ENCODE data around the gene GZMM. TPM values are rescaled to one million over a fixed set of nuclear protein-coding genes. Genes with fewer than 3 reads are reported as not detected.

GZMM gene
- total and polyA plus RNA-seq, 2 of the 13 experiments (the other 11 are each of a cell fraction or from before 2014, with no cell fraction given) = 0.07 TPM; not detected in 1

DNA sequence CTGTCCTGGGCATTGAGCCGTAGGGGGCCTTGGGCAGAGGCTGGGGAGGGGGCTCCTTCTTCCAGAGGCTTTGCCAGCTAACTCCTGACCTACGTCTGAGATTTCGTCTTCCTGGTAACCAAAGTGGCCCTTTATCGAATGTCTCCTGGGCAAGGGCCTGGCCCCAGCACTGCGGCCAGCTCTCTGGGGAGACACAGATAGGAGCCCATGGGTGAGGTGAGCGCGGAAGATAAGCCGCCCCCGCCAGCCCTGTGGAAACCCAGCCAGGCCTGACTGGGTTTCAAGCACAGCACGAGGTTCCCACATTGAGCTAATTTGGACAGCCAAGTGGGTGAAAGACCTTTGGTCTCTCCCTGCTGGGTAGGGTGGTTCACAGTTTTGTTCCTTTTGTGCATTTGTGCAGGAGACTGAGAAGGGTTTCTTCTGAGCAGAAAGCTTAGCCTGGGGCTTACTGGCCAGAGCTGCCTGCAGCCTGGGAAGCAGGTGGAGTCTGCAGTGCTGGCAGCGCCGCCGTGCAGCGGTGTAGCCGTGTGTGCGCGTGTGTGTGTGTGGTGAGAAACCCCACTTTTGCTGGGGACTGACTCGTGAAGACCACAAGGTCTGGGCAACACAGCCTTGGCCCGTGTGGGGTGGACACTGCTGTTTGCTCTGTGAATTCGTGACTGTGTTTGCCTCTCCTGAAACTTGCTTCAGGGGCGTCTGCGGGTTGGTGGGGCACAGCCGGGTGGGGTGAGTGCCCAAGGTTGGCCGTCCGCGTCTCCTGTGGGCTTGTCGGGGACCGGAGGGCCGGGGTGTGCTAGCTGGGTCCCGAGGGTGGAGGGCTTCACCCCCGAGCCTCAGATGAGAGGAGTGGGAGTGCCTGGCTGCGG is 31.0 kb downstream of the GZMM start (continued):
- TF ChIP-seq, protein P1, sequence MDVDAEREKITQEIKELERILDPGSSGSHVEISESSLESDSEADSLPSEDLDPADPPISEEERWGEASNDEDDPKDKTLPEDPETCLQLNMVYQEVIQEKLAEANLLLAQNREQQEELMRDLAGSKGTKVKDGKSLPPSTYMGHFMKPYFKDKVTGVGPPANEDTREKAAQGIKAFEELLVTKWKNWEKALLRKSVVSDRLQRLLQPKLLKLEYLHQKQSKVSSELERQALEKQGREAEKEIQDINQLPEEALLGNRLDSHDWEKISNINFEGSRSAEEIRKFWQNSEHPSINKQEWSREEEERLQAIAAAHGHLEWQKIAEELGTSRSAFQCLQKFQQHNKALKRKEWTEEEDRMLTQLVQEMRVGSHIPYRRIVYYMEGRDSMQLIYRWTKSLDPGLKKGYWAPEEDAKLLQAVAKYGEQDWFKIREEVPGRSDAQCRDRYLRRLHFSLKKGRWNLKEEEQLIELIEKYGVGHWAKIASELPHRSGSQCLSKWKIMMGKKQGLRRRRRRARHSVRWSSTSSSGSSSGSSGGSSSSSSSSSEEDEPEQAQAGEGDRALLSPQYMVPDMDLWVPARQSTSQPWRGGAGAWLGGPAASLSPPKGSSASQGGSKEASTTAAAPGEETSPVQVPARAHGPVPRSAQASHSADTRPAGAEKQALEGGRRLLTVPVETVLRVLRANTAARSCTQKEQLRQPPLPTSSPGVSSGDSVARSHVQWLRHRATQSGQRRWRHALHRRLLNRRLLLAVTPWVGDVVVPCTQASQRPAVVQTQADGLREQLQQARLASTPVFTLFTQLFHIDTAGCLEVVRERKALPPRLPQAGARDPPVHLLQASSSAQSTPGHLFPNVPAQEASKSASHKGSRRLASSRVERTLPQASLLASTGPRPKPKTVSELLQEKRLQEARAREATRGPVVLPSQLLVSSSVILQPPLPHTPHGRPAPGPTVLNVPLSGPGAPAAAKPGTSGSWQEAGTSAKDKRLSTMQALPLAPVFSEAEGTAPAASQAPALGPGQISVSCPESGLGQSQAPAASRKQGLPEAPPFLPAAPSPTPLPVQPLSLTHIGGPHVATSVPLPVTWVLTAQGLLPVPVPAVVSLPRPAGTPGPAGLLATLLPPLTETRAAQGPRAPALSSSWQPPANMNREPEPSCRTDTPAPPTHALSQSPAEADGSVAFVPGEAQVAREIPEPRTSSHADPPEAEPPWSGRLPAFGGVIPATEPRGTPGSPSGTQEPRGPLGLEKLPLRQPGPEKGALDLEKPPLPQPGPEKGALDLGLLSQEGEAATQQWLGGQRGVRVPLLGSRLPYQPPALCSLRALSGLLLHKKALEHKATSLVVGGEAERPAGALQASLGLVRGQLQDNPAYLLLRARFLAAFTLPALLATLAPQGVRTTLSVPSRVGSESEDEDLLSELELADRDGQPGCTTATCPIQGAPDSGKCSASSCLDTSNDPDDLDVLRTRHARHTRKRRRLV (CRISPR knock-in tag; IDR thresholded peaks at IDR 0.05) = 0 out of 2 replicates have a peak, but pooled peaks have one; percentile 40
- TF ChIP-seq ZNF333 (CRISPR knock-in tag; IDR thresholded peaks at IDR 0.05; ENCODE audit: borderline replicate concordance) = peak; percentile 37; the same call in 1 of the 2 replicates
- peak; percentile 54 for TF ChIP-seq ZFX (CRISPR knock-in tag; IDR thresholded peaks at IDR 0.05; ENCODE audit: low read depth)
- TF ChIP-seq ZNF230 (CRISPR knock-in tag; IDR thresholded peaks at IDR 0.05) = 0 out of 2 replicates have a peak, but pooled peaks have one; percentile 42
- 0 out of 2 replicates have a peak, but pooled peaks have one; percentile 31 for TF ChIP-seq ZFY (CRISPR knock-in tag; IDR thresholded peaks at IDR 0.05)
- no peak for TF ChIP-seq KLF9 (CRISPR knock-in tag; IDR thresholded peaks at IDR 0.05; ENCODE audit: low read depth)
- no peak; the same call in 1 of the 2 replicates for TF ChIP-seq ZNF160 (CRISPR knock-in tag; IDR thresholded peaks at IDR 0.05)
- TF ChIP-seq, protein P2, sequence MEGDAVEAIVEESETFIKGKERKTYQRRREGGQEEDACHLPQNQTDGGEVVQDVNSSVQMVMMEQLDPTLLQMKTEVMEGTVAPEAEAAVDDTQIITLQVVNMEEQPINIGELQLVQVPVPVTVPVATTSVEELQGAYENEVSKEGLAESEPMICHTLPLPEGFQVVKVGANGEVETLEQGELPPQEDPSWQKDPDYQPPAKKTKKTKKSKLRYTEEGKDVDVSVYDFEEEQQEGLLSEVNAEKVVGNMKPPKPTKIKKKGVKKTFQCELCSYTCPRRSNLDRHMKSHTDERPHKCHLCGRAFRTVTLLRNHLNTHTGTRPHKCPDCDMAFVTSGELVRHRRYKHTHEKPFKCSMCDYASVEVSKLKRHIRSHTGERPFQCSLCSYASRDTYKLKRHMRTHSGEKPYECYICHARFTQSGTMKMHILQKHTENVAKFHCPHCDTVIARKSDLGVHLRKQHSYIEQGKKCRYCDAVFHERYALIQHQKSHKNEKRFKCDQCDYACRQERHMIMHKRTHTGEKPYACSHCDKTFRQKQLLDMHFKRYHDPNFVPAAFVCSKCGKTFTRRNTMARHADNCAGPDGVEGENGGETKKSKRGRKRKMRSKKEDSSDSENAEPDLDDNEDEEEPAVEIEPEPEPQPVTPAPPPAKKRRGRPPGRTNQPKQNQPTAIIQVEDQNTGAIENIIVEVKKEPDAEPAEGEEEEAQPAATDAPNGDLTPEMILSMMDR (CRISPR knock-in tag; IDR thresholded peaks at IDR 0.05) = 0 out of 2 replicates have a peak, but pooled peaks have one; percentile 12
- TF ChIP-seq HDAC2 (CRISPR knock-in tag; IDR thresholded peaks at IDR 0.05) = 0 out of 2 replicates have a peak, but pooled peaks have one; percentile 33
- TF ChIP-seq ZNF768 (CRISPR knock-in tag; IDR thresholded peaks at IDR 0.05) = peak; percentile 41; the same call in 1 of the 2 replicates
- TF ChIP-seq ZNF121 (CRISPR knock-in tag; IDR thresholded peaks at IDR 0.05) = peak; percentile 83
- TF ChIP-seq ZNF543 (CRISPR knock-in tag; IDR thresholded peaks at IDR 0.05) = 0 out of 2 replicates have a peak, but pooled peaks have one; percentile 33
- peak; percentile 12; the same call in 1 of the 2 replicates for TF ChIP-seq GATAD2A (CRISPR knock-in tag; IDR thresholded peaks at IDR 0.05)
- no peak for TF ChIP-seq NR2F6 (IDR thresholded peaks at IDR 0.05)
- TF ChIP-seq NR2F6 (CRISPR knock-in tag; IDR thresholded peaks at IDR 0.05) = no peak
- no peak for TF ChIP-seq SKI (IDR thresholded peaks at IDR 0.05; ENCODE audit: partially characterized antibody)
- TF ChIP-seq, protein P3, sequence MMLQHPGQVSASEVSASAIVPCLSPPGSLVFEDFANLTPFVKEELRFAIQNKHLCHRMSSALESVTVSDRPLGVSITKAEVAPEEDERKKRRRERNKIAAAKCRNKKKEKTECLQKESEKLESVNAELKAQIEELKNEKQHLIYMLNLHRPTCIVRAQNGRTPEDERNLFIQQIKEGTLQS (CRISPR knock-in tag; IDR thresholded peaks at IDR 0.05) = no peak
- TF ChIP-seq, protein P4, sequence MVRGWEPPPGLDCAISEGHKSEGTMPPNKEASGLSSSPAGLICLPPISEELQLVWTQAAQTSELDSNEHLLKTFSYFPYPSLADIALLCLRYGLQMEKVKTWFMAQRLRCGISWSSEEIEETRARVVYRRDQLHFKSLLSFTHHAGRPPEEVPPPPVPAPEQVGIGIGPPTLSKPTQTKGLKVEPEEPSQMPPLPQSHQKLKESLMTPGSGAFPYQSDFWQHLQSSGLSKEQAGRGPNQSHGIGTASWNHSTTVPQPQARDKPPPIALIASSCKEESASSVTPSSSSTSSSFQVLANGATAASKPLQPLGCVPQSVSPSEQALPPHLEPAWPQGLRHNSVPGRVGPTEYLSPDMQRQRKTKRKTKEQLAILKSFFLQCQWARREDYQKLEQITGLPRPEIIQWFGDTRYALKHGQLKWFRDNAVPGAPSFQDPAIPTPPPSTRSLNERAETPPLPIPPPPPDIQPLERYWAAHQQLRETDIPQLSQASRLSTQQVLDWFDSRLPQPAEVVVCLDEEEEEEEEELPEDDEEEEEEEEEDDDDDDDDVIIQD (CRISPR knock-in tag; IDR thresholded peaks at IDR 0.05; ENCODE audit: low read depth) = no peak
- peak; percentile 39; the same call in 1 of the 2 replicates for TF ChIP-seq HNF4A (CRISPR knock-in tag; IDR thresholded peaks at IDR 0.05)

Data from HepG2 (cell line).